Body of pancreas (tissue), 4 donors: ENCODE results near the gene IL17RB. TPM values are rescaled to one million over a fixed set of nuclear protein-coding genes. Genes with fewer than 3 reads are reported as not detected.

ENCODE experiments used
- ATAC-seq: fragments of 150-250 bp; one replicate; pipeline ENCODE4 v1.9.1; 2016
- DNase-seq, 4 donors: peaks; one replicate each; pipeline ENCODE4 v3.0.0-alpha.2; 2019
- H3K27ac ChIP-seq, 4 donors: fragments of 200-600 bp; sonication (generic); 1 replicate in 3 of 4; 2 replicates in 1 of 4; pipeline versions ENCODE4 v1.5.1 to v1.6.1; 2016 to 2019; ENCODE audit warnings: mild to moderate bottlenecking in 1 of 4, mixed read lengths in 1 of 4, moderate library complexity in 1 of 4
- H3K27me3 ChIP-seq, 2 donors: fragments of 200-600 bp; sonication (generic); one replicate each; pipeline ENCODE4 v1.6.0; 2016; ENCODE audit warnings: mild to moderate bottlenecking in 1 of 2
- H3K36me3 ChIP-seq, 2 donors: fragments of 200-600 bp; sonication (generic); replicated peaks in 1 of 2; 2 replicates each; pipeline ENCODE4 v1.5.1; 2016; ENCODE audit warnings: low read depth in 2 of 2; ENCODE audit not compliant: insufficient read depth in 1 of 2
- H3K4me1 ChIP-seq: fragments of 200-600 bp; sonication (generic); one replicate; pipeline ENCODE4 v1.6.0; 2016
- H3K4me3 ChIP-seq, 2 donors: fragments of 200-600 bp; sonication (generic); 1 replicate in 1 of 2; 2 replicates in 1 of 2; pipeline ENCODE4 v1.5.1; 2016 to 2019
- H3K9me3 ChIP-seq, 3 donors: fragments of 200-600 bp; sonication (generic); 1 replicate in 2 of 3; 2 replicates in 1 of 3; pipeline ENCODE4 v1.5.1; 2016
- CTCF ChIP-seq, 7 experiments: fragments of 450-650 bp in 4 of 7; fragments of 200-600 bp in 3 of 7; sonication (generic) in 3 of 7; IDR thresholded peaks; one replicate each; pipeline ENCODE4 v1.5.1; 2016 to 2019; ENCODE audit warnings: antibody characterized with exemption in 7 of 7
- POLR2A ChIP-seq, 3 donors: fragments of 450-650 bp; IDR thresholded peaks; one replicate each; pipeline ENCODE4 v1.6.1; 2016; ENCODE audit warnings: antibody characterized with exemption in 3 of 3, mild to moderate bottlenecking in 2 of 3
- WGBS, 2 donors: methylation state at CpG; one replicate each; pipeline ENCODE4 v1.1.5; 2017; 5-methylcytosine and 5-hydroxymethylcytosine counted together
- intact Hi-C: fragments of 100-400 bp; cut with DNase I; formaldehyde crosslinking; loops from one replicate; pipeline ENCODE4 v1.15.1; 2023
- total RNA-seq, 2 donors: library from RNA; depleted of rRNA; stranded (reverse); fragments of >200 nt; gene quantifications; one replicate each; pipeline ENCODE4 v1.1.0, GENCODE V29; 2016

Gene IL17RB
- total RNA-seq, 2 donors from 2014 or later: 16.5 to 17.6 TPM

GRCh38 chr3:53884623-53885022 lies 38.3 kb downstream of the IL17RB start:
- ATAC-seq (no peak), DNase-seq (no peak)
- Histone ChIP-seq H3K4me1 (peaks cover 33% of the 10 kb centered on the region), H3K27me3 (no peaks in the 10 kb centered on the region), H3K9me3 (no peaks in the 10 kb centered on the region), H3K27ac (no peak overlapping the region), H3K36me3 (peaks cover 0 to 18% of the 10 kb centered on the region in 2 donors), H3K4me3 (no peak overlapping the region)
- WGBS, 2 donors: 93 to 96% methylated on average over 11 of the region's 11 CpGs
- intact Hi-C loops: no loop called here
- TF ChIP-seq CTCF (IDR thresholded peaks at IDR 0.05): no peak
- TF ChIP-seq POLR2A (IDR thresholded peaks at IDR 0.05): no peak

GRCh38 chr3:53885239-53885638 lies 38.9 kb downstream of the IL17RB start:
- intact Hi-C loops: no loop called here
- Histone ChIP-seq H3K36me3 (peaks cover 0 to 16% of the 10 kb centered on the region in 2 donors), H3K4me1 (peaks cover 38% of the 10 kb centered on the region), H3K4me3 (no peak overlapping the region), H3K27ac (no peak overlapping the region), H3K27me3 (no peaks in the 10 kb centered on the region), H3K9me3 (no peaks in the 10 kb centered on the region)
- DNase-seq: no peak
- TF ChIP-seq POLR2A (IDR thresholded peaks at IDR 0.05) (no peak), CTCF (IDR thresholded peaks at IDR 0.05) (no peak)
- ATAC-seq: no peak
- WGBS, 2 donors: 81 to 91% methylated on average over 3 of the region's 3 CpGs

GRCh38 chr3:53887446-53887845 lies 41.1 kb downstream of the IL17RB start:
- intact Hi-C loops: no loop called here
- H3K9me3 ChIP-seq: no peaks in the 10 kb centered on the region
- no peak overlapping the region for H3K4me3 ChIP-seq
- H3K4me1 ChIP-seq: peaks cover 37% of the 10 kb centered on the region
- TF ChIP-seq POLR2A (IDR thresholded peaks at IDR 0.05) (no peak), CTCF (IDR thresholded peaks at IDR 0.05) (no peak)
- no peak overlapping the region for H3K27ac ChIP-seq
- no peak for ATAC-seq
- no peak for DNase-seq
- H3K36me3 ChIP-seq: peaks cover 0 to 16% of the 10 kb centered on the region in 2 donors
- no peaks in the 10 kb centered on the region for H3K27me3 ChIP-seq

GRCh38 chr3:53888232-53888631 lies 41.9 kb downstream of the IL17RB start:
- WGBS, 2 donors: 32 to 35% methylated on average over 1 of the region's 1 CpG
- DNase-seq (no peak), ATAC-seq (no peak)
- Histone ChIP-seq H3K9me3 (no peaks in the 10 kb centered on the region), H3K36me3 (peaks cover 0 to 16% of the 10 kb centered on the region in 2 donors), H3K27me3 (no peaks in the 10 kb centered on the region), H3K4me3 (no peak overlapping the region), H3K27ac (no peak overlapping the region), H3K4me1 (peaks cover 36% of the 10 kb centered on the region)
- TF ChIP-seq CTCF (IDR thresholded peaks at IDR 0.05): no peak
- intact Hi-C loops: no loop called here

GRCh38 chr3:53890726-53891475 lies 44.5 kb downstream of the IL17RB start:
- no peaks in the 10 kb centered on the region for H3K27me3 ChIP-seq
- intact Hi-C loops: no loop called here
- H3K9me3 ChIP-seq: no peaks in the 10 kb centered on the region
- DNase-seq (peak; percentile 54 to 72 (median 61)), ATAC-seq (peak; percentile 41)
- H3K27ac ChIP-seq: peak overlapping the region; percentile 92 to 99 (median 96)
- peaks cover 0 to 5% of the 10 kb centered on the region in 2 donors for H3K36me3 ChIP-seq
- TF ChIP-seq CTCF (IDR thresholded peaks at IDR 0.05): no peak
- no peak for TF ChIP-seq POLR2A (IDR thresholded peaks at IDR 0.05)
- peaks cover 36% of the 10 kb centered on the region for H3K4me1 ChIP-seq
- peak overlapping the region; percentile 39 to 44 for H3K4me3 ChIP-seq
- WGBS, 2 donors: 2% methylated on average over 21 of the region's 21 CpGs
